Type B pancreatic cell (in vitro differentiated cells): ENCODE data around the gene RBM45. TPM values are rescaled to one million over a fixed set of nuclear protein-coding genes. Genes with fewer than 3 reads are reported as not detected.
A peak's percentile ranks its signal among the peaks of the same experiment; 100 is the strongest.

Experiments
- DNase-seq: peaks from one replicate; pipeline ENCODE4 v3.0.0; 2021; ENCODE audit warnings: mixed read lengths; ENCODE audit not compliant: unreplicated experiment; ENCODE audit errors: extremely low spot score
- H3K27ac Mint-ChIP-seq: 2 replicates; pipeline ENCODE4 v1.8.0; 2021; ENCODE audit warnings: mild to moderate bottlenecking, mixed read lengths
- H3K27me3 Mint-ChIP-seq: 2 replicates; pipeline ENCODE4 v1.8.0; 2021; ENCODE audit warnings: mixed read lengths
- H3K36me3 Mint-ChIP-seq: 2 replicates; pipeline ENCODE4 v1.8.0; 2021; ENCODE audit warnings: mixed read lengths
- H3K4me1 Mint-ChIP-seq: one replicate; pipeline ENCODE4 v1.8.0; 2021; ENCODE audit warnings: mixed read lengths; ENCODE audit not compliant: unreplicated experiment
- H3K4me3 Mint-ChIP-seq: 2 replicates; pipeline ENCODE4 v1.8.0; 2021; ENCODE audit warnings: mild to moderate bottlenecking, mixed read lengths
- H3K9me3 Mint-ChIP-seq: 2 replicates; pipeline ENCODE4 v1.8.0; 2021; ENCODE audit warnings: mixed read lengths
- CTCF ChIP-seq: fragments of 200-600 bp; sonication (generic); conservative IDR thresholded peaks from 2 replicates; pipeline ENCODE4 v1.5.0; 2021; ENCODE audit warnings: antibody characterized with exemption, mild to moderate bottlenecking
- total RNA-seq: library from RNA; stranded (reverse); gene quantifications from 2 replicates; pipeline ENCODE4 v1.2.1, GENCODE V29; 2021; ENCODE audit warnings: low replicate concordance

The RBM45 gene
- total RNA-seq, 1 donor from 2014 or later: 15.1 TPM

GRCh38 chr2:178070824-178071223 is 41.4 kb upstream of the RBM45 start:
- Mint-ChIP-seq H3K36me3 (no peaks in the 10 kb centered on the region), H3K4me3 (peak overlapping the region; percentile 58), H3K9me3 (peaks cover 5% of the 10 kb centered on the region), H3K27me3 (peaks cover 59% of the 10 kb centered on the region), H3K27ac (no peak overlapping the region), H3K4me1 (peaks cover 12% of the 10 kb centered on the region)
- DNase-seq: no peak
- no peak for TF ChIP-seq CTCF

GRCh38 chr2:178072000-178072382 is 40.2 kb upstream of the RBM45 start:
- Mint-ChIP-seq H3K36me3 (no peaks in the 10 kb centered on the region), H3K4me3 (peak overlapping the region; percentile 87), H3K9me3 (peaks cover 5% of the 10 kb centered on the region), H3K27ac (no peak overlapping the region), H3K4me1 (peaks cover 12% of the 10 kb centered on the region), H3K27me3 (peaks cover 61% of the 10 kb centered on the region)
- no peak for TF ChIP-seq CTCF
- DNase-seq: no peak

GRCh38 chr2:178072383-178073301 is 39.6 kb upstream of the RBM45 start, which contains the start of gene PDE11A:
Gene PDE11A (minus strand): TSS chr2:178072777. CDS start chr2:178072437, 340 bp downstream.
- peaks cover 65% of the 10 kb centered on the region for H3K27me3 Mint-ChIP-seq
- H3K9me3 Mint-ChIP-seq: peaks cover 5% of the 10 kb centered on the region
- peak within 1 kb of the TSS; percentile 87 for H3K4me3 Mint-ChIP-seq
- no peaks in the 10 kb centered on the region for H3K36me3 Mint-ChIP-seq
- TF ChIP-seq CTCF: no peak
- peak within 1 kb of the TSS; percentile 66 for H3K27ac Mint-ChIP-seq
- H3K4me1 Mint-ChIP-seq: peaks cover 12% of the 10 kb centered on the region
- DNase-seq: peak; percentile 80

- peaks cover 12% of the 10 kb centered on the region for H3K4me1 Mint-ChIP-seq
- H3K9me3 Mint-ChIP-seq: peaks cover 5% of the 10 kb centered on the region
- peaks cover 59% of the 10 kb centered on the region for H3K27me3 Mint-ChIP-seq
- peak overlapping the region; percentile 18 for H3K27ac Mint-ChIP-seq
- no peak for TF ChIP-seq CTCF
- DNase-seq: no peak
- no peaks in the 10 kb centered on the region for H3K36me3 Mint-ChIP-seq
- no peak overlapping the region for H3K4me3 Mint-ChIP-seq
Measured at GRCh38 chr2:178074123-178075005, 37.9 kb upstream of the RBM45 start.

GRCh38 chr2:178075006-178075326 is 37.3 kb upstream of the RBM45 start:
- no peak for TF ChIP-seq CTCF
- peaks cover 12% of the 10 kb centered on the region for H3K4me1 Mint-ChIP-seq
- H3K27ac Mint-ChIP-seq: peak overlapping the region; percentile 18
- H3K4me3 Mint-ChIP-seq: no peak overlapping the region
- H3K9me3 Mint-ChIP-seq: peaks cover 5% of the 10 kb centered on the region
- no peak for DNase-seq
- H3K36me3 Mint-ChIP-seq: no peaks in the 10 kb centered on the region
- peaks cover 55% of the 10 kb centered on the region for H3K27me3 Mint-ChIP-seq
